Esophagus muscularis mucosa (tissue), 4 donors: ENCODE results near the gene REPS1. TPM values are rescaled to one million over a fixed set of nuclear protein-coding genes. Genes with fewer than 3 reads are reported as not detected.

Source experiments
- DNase-seq: peaks from one replicate; pipeline ENCODE4 v3.0.0-alpha.2; 2017; ENCODE audit errors: extremely low spot score
- H3K27ac ChIP-seq, 4 donors: fragments of 200-600 bp; sonication (generic); replicated peaks in 1 of 4; 1 replicate in 3 of 4; 2 replicates in 1 of 4; pipeline ENCODE4 v1.5.1; 2016 to 2019; ENCODE audit warnings: mild to moderate bottlenecking in 1 of 4
- H3K27me3 ChIP-seq, 4 donors: fragments of 200-600 bp; sonication (generic); one replicate each; pipeline versions ENCODE4 v1.5.1 to v1.6.0; 2016 to 2019
- H3K36me3 ChIP-seq, 4 donors: fragments of 200-600 bp; sonication (generic); one replicate each; pipeline ENCODE4 v1.5.1; 2016 to 2019
- H3K4me1 ChIP-seq, 4 donors: fragments of 200-600 bp; sonication (generic); one replicate each; pipeline ENCODE4 v1.5.1; 2016 to 2019
- H3K4me3 ChIP-seq, 4 donors: fragments of 200-600 bp; sonication (generic); 1 replicate in 2 of 4; 2 replicates in 2 of 4; pipeline ENCODE4 v1.5.1; 2016 to 2019; ENCODE audit warnings: mild to moderate bottlenecking in 4 of 4, moderate library complexity in 1 of 4
- H3K9me3 ChIP-seq, 4 donors: fragments of 200-600 bp; sonication (generic); 1 replicate in 3 of 4; 2 replicates in 1 of 4; pipeline ENCODE4 v1.5.1; 2016 to 2019
- CTCF ChIP-seq, 3 experiments: fragments of 200-600 bp in 2 of 3; fragments of 450-650 bp in 1 of 3; sonication (generic) in 2 of 3; IDR thresholded peaks; one replicate each; pipeline ENCODE4 v1.5.1; 2017 to 2019; ENCODE audit warnings: antibody characterized with exemption in 3 of 3, mild to moderate bottlenecking in 2 of 3, moderate library complexity in 1 of 3
- EP300 ChIP-seq: sonication (generic); formaldehyde crosslinking; IDR thresholded peaks from one replicate; pipeline ENCODE4 v1.6.1; 2017; ENCODE audit warnings: antibody characterized with exemption
- POLR2A ChIP-seq: fragments of 450-650 bp; IDR thresholded peaks from one replicate; pipeline ENCODE4 v1.6.1; 2017; ENCODE audit warnings: antibody characterized with exemption, moderate library complexity, mild to moderate bottlenecking, low read depth
- POLR2AphosphoS5 ChIP-seq, 2 donors: sonication (generic); formaldehyde crosslinking; IDR thresholded peaks; one replicate each; pipeline ENCODE4 v1.6.1; 2017; ENCODE audit warnings: antibody characterized with exemption in 2 of 2
- WGBS: methylation state at CpG from one replicate; pipeline ENCODE4 v1.1.5; 2018; 5-methylcytosine and 5-hydroxymethylcytosine counted together
- intact Hi-C: fragments of 100-400 bp; cut with DNase I; formaldehyde crosslinking; loops from one replicate; pipeline ENCODE4 v1.15.1; 2023
- total RNA-seq, 4 donors: library from RNA; depleted of rRNA; stranded (reverse); fragments of >200 nt; gene quantifications; one replicate each; pipeline versions ENCODE4 v1.1.0 to v1.2.1, GENCODE V29; 2016

The REPS1 gene
- total RNA-seq, 4 donors from 2014 or later, result 23.4 to 43.2 (median 30.1) TPM

GRCh38 chr6:138909511-138909910 is 78.5 kb downstream of the REPS1 start:
- intact Hi-C loops, result no loop called here
- no peak overlapping the region for H3K27ac ChIP-seq
- peaks cover 44 to 96% (median 82%) of the 10 kb centered on the region in 4 donors for H3K36me3 ChIP-seq
- no peak for DNase-seq
- H3K4me1 ChIP-seq, result no peaks in the 10 kb centered on the region
- no peaks in the 10 kb centered on the region for H3K27me3 ChIP-seq
- H3K9me3 ChIP-seq, result no peaks in the 10 kb centered on the region
- 85% methylated on average over 4 of the region's 4 CpGs for WGBS
- no peak overlapping the region for H3K4me3 ChIP-seq
- TF ChIP-seq POLR2A, result no peak
- TF ChIP-seq EP300, result no peak
- no peak for TF ChIP-seq POLR2AphosphoS5 (IDR thresholded peaks at IDR 0.05)
- TF ChIP-seq CTCF (IDR thresholded peaks at IDR 0.05), result no peak

- Histone ChIP-seq H3K9me3 (no peaks in the 10 kb centered on the region), H3K27me3 (no peaks in the 10 kb centered on the region), H3K4me1 (no peaks in the 10 kb centered on the region), H3K4me3 (no peak overlapping the region), H3K36me3 (peaks cover 53 to 96% (median 76%) of the 10 kb centered on the region in 4 donors), H3K27ac (no peak overlapping the region)
- intact Hi-C loops, result no loop called here
- DNase-seq, result no peak
- TF ChIP-seq POLR2AphosphoS5 (IDR thresholded peaks at IDR 0.05), result no peak
- TF ChIP-seq POLR2A, result no peak
- no peak for TF ChIP-seq CTCF (IDR thresholded peaks at IDR 0.05)
- no peak for TF ChIP-seq EP300
- 94% methylated on average over 7 of the region's 7 CpGs for WGBS
These were observed 80.9 kb downstream of the REPS1 start for GRCh38 chr6:138907167-138907566.

- Histone ChIP-seq H3K27ac (no peak overlapping the region), H3K36me3 (peaks cover 7 to 25% (median 14%) of the 10 kb centered on the region in 4 donors), H3K4me1 (no peaks in the 10 kb centered on the region), H3K9me3 (no peaks in the 10 kb centered on the region), H3K27me3 (no peaks in the 10 kb centered on the region), H3K4me3 (no peak overlapping the region)
- DNase-seq, result no peak
- TF ChIP-seq POLR2AphosphoS5 (IDR thresholded peaks at IDR 0.05) (no peak), CTCF (IDR thresholded peaks at IDR 0.05) (no peak), EP300 (no peak), POLR2A (no peak)
- intact Hi-C loops, result no loop called here
These were observed 91.0 kb downstream of the REPS1 start for GRCh38 chr6:138897031-138897430.

- Histone ChIP-seq H3K27ac (no peak overlapping the region), H3K27me3 (no peaks in the 10 kb centered on the region), H3K36me3 (peaks cover 7 to 20% (median 8%) of the 10 kb centered on the region in 4 donors), H3K4me3 (no peak overlapping the region), H3K9me3 (no peaks in the 10 kb centered on the region), H3K4me1 (no peaks in the 10 kb centered on the region)
- intact Hi-C loops, result no loop called here
- DNase-seq, result no peak
- no peak for TF ChIP-seq CTCF (IDR thresholded peaks at IDR 0.05)
- TF ChIP-seq EP300, result no peak
- TF ChIP-seq POLR2AphosphoS5 (IDR thresholded peaks at IDR 0.05), result no peak
- TF ChIP-seq POLR2A, result no peak
- WGBS, result 89% methylated on average over 8 of the region's 8 CpGs
These were observed 91.8 kb downstream of the REPS1 start for GRCh38 chr6:138896104-138896756.
